Measurements from ENCODE around the gene CDC42BPB. TPM values are rescaled to one million over a fixed set of nuclear protein-coding genes. Genes with fewer than 3 reads are reported as not detected.

Gene CDC42BPB
- total RNA-seq, 3 donors from 2014 or later (not counting 1 experiment from before 2014, with no cell fraction given), result 0.86 to 2.3 (median 2.0) TPM

GRCh38 chr14:103057028-103057371 is 349 bp downstream of the CDC42BPB start:
- H3K4me3 Mint-ChIP-seq, result no peak overlapping the region
- H3K9me3 ChIP-seq (ENCODE audit: control insufficient read depth, insufficient read depth, low read length), result no peaks in the 10 kb centered on the region
- no peak overlapping the region for H3K27ac Mint-ChIP-seq
- H3K4me3 ChIP-seq (ENCODE audit: low read length), result peak overlapping the region; percentile 13
- intact Hi-C loops (cut with micrococcal nuclease), result no loop called here
- H3K4me1 ChIP-seq (ENCODE audit: control insufficient read depth, insufficient read depth, low read length), result peaks cover 14% of the 10 kb centered on the region
- ATAC-seq (peak; percentile 5 to 15 (median 14)), DNase-seq (peak in 1 of 2 donors; percentile 21)
- H3K36me3 Mint-ChIP-seq, result no peaks in the 10 kb centered on the region
- peaks cover 6 to 13% of the 10 kb centered on the region in 2 donors for H3K4me1 Mint-ChIP-seq
- no peak for TF ChIP-seq CTCF (IDR thresholded peaks at IDR 0.05)
- 2% methylated on average over 53 of the region's 53 CpGs for WGBS (ENCODE audit: insufficient coverage)
- no peaks in the 10 kb centered on the region for H3K36me3 ChIP-seq (ENCODE audit: control insufficient read depth, insufficient read depth, low read length)
- peaks cover 8% of the 10 kb centered on the region for H3K27me3 ChIP-seq (ENCODE audit: control insufficient read depth, insufficient read depth, low read length)
- no peaks in the 10 kb centered on the region for H3K9me3 Mint-ChIP-seq
- peaks cover 34 to 38% of the 10 kb centered on the region in 2 donors for H3K27me3 Mint-ChIP-seq (ENCODE audit: low read depth in 2 of 2)
- no peak overlapping the region for H3K27ac ChIP-seq (ENCODE audit: low read length)

GRCh38 chr14:103056322-103057027 is 874 bp downstream of the CDC42BPB start:
- no peak overlapping the region for H3K27ac ChIP-seq (ENCODE audit: low read length)
- no peak for ATAC-seq
- WGBS (ENCODE audit: insufficient coverage), result 5% methylated on average over 50 of the region's 50 CpGs

GRCh38 chr14:103055695-103056094 is 1.7 kb downstream of the CDC42BPB start:
- ATAC-seq (no peak), DNase-seq (no peak)
- Histone ChIP-seq H3K27me3 (ENCODE audit: control insufficient read depth, insufficient read depth, low read length) (peaks cover 8% of the 10 kb centered on the region), H3K27ac (ENCODE audit: low read length) (no peak overlapping the region), H3K36me3 (ENCODE audit: control insufficient read depth, insufficient read depth, low read length) (no peaks in the 10 kb centered on the region), H3K4me1 (ENCODE audit: control insufficient read depth, insufficient read depth, low read length) (peaks cover 14% of the 10 kb centered on the region), H3K9me3 (ENCODE audit: control insufficient read depth, insufficient read depth, low read length) (no peaks in the 10 kb centered on the region), H3K4me3 (ENCODE audit: low read length) (no peak overlapping the region)
- 94% methylated on average over 8 of the region's 8 CpGs for WGBS (ENCODE audit: insufficient coverage)
- Mint-ChIP-seq H3K36me3 (no peaks in the 10 kb centered on the region), H3K4me1 (peaks cover 6 to 13% of the 10 kb centered on the region in 2 donors), H3K4me3 (peak overlapping the region; percentile 81), H3K27ac (no peak overlapping the region), H3K27me3 (ENCODE audit: low read depth in 2 of 2) (peaks cover 34 to 36% of the 10 kb centered on the region in 2 donors), H3K9me3 (no peaks in the 10 kb centered on the region)
- TF ChIP-seq CTCF (IDR thresholded peaks at IDR 0.05), result no peak
- intact Hi-C loops (cut with micrococcal nuclease), result no loop called here

More at GRCh38 chr14:103056322-103057027, 874 bp downstream of the CDC42BPB start:
- Mint-ChIP-seq H3K27me3 (ENCODE audit: low read depth in 2 of 2) (peaks cover 34 to 36% of the 10 kb centered on the region in 2 donors), H3K27ac (no peak overlapping the region), H3K4me3 (peak overlapping the region; percentile 81), H3K9me3 (no peaks in the 10 kb centered on the region), H3K36me3 (no peaks in the 10 kb centered on the region), H3K4me1 (peaks cover 6 to 13% of the 10 kb centered on the region in 2 donors)
- no peaks in the 10 kb centered on the region for H3K9me3 ChIP-seq (ENCODE audit: control insufficient read depth, insufficient read depth, low read length)
- peaks cover 14% of the 10 kb centered on the region for H3K4me1 ChIP-seq (ENCODE audit: control insufficient read depth, insufficient read depth, low read length)
- intact Hi-C loops (cut with micrococcal nuclease), result no loop called here
- H3K27me3 ChIP-seq (ENCODE audit: control insufficient read depth, insufficient read depth, low read length), result peaks cover 8% of the 10 kb centered on the region
- peak overlapping the region; percentile 13 for H3K4me3 ChIP-seq (ENCODE audit: low read length)
- DNase-seq, result no peak
- no peak for TF ChIP-seq CTCF (IDR thresholded peaks at IDR 0.05)
- H3K36me3 ChIP-seq (ENCODE audit: control insufficient read depth, insufficient read depth, low read length), result no peaks in the 10 kb centered on the region

- no peaks in the 10 kb centered on the region for H3K36me3 ChIP-seq (ENCODE audit: control insufficient read depth, insufficient read depth, low read length)
- H3K27ac ChIP-seq (ENCODE audit: low read length), result no peak overlapping the region
- intact Hi-C loops (cut with micrococcal nuclease), result no loop called here
- peaks cover 6% of the 10 kb centered on the region for H3K4me1 ChIP-seq (ENCODE audit: control insufficient read depth, insufficient read depth, low read length)
- ATAC-seq (no peak), DNase-seq (no peak)
- H3K9me3 ChIP-seq (ENCODE audit: control insufficient read depth, insufficient read depth, low read length), result no peaks in the 10 kb centered on the region
- no peak overlapping the region for H3K4me3 ChIP-seq (ENCODE audit: low read length)
- H3K4me1 Mint-ChIP-seq, result peaks cover 6 to 9% of the 10 kb centered on the region in 2 donors
- no peak overlapping the region for H3K27ac Mint-ChIP-seq
- TF ChIP-seq CTCF (IDR thresholded peaks at IDR 0.05), result no peak
- peaks cover 2% of the 10 kb centered on the region for H3K27me3 ChIP-seq (ENCODE audit: control insufficient read depth, insufficient read depth, low read length)
- no peaks in the 10 kb centered on the region for H3K9me3 Mint-ChIP-seq
- peaks cover 24% of the 10 kb centered on the region in 2 donors for H3K27me3 Mint-ChIP-seq (ENCODE audit: low read depth in 2 of 2)
- 43% methylated on average over 10 of the region's 10 CpGs for WGBS (ENCODE audit: insufficient coverage)
- H3K36me3 Mint-ChIP-seq, result no peaks in the 10 kb centered on the region
- no peak overlapping the region for H3K4me3 Mint-ChIP-seq
Measured at GRCh38 chr14:103052407-103052806, 4.9 kb downstream of the CDC42BPB start.
